ENCODE measurements around the gene AMBRA1.

DNA sequence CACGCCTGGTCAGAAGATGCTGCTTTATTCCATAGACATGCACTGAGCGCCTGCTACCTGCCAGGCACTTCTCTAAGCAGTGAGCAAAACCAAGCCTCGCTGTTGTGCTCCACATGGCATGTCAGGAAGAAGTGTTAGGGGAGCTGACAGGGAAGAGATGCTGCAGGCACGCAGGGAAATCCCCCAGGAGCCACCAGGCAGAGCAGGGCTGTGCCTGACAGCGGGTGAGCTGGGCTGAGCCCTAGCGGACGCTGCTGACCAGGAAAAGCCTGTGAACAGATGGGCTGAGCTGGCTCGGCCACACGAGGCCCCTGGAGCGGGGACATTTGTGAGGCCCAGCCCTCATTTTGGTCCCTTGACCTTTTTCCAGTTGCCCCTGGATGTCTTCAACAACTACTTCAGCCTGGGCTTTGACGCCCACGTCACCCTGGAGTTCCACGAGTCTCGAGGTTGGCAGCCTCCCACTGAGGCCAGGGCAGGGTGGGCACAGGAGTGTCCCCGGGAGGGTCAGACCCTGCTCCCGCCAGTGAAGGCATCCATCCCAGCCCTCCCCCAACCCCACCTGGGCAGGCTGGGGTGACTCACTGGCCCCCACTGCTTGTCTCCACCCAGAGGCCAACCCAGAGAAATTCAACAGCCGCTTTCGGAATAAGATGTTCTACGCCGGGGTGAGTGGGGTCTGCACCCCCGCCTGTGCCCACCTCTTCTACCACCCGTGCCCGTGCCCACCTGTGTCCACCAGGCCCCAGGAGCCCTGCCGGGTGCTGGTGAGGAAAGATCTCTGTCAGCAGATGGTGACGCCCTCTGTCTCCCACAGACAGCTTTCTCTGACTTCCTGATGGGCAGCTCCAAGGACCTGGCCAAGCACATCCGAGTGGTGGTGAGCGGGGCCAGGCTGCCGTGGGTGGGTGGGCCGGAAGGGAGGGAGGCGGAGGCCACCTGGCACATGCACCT is 219.8 kb downstream of the AMBRA1 start:
- TF ChIP-seq HMGXB4 (CRISPR knock-in tag; IDR thresholded peaks at IDR 0.05; ENCODE audit: borderline replicate concordance) (no peak), EP300 (IDR thresholded peaks at IDR 0.05) (no peak), CTCF (IDR thresholded peaks at IDR 0.05) (no peak), POLR2A (IDR thresholded peaks at IDR 0.05; ENCODE audit: low read length) (no peak), USF2 (IDR thresholded peaks at IDR 0.05) (no peak), RCOR1 (IDR thresholded peaks at IDR 0.05; ENCODE audit: low read depth, low read length) (no peak), RFX5 (IDR thresholded peaks at IDR 0.05) (no peak), SMC3 (IDR thresholded peaks at IDR 0.05) (no peak)
- TF ChIP-seq, protein P1, sequence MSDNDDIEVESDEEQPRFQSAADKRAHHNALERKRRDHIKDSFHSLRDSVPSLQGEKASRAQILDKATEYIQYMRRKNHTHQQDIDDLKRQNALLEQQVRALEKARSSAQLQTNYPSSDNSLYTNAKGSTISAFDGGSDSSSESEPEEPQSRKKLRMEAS (IDR thresholded peaks at IDR 0.05), result no peak

Data from A549 (cell line).